ENCODE data around the gene TLR7. TPM values are rescaled to one million over a fixed set of nuclear protein-coding genes. Genes with fewer than 3 reads are reported as not detected.

The TLR7 gene
- total and polyA plus RNA-seq, 10 of the 15 experiments (the other 5 are each of a cell fraction or from before 2014, with no cell fraction given): 12.0 to 44.4 (median 22.6) TPM

- no peaks in the 10 kb centered on the region; the same call in 1 of the 3 replicates for H3K9me3 ChIP-seq (replicated peaks; ENCODE audit: control insufficient read depth, insufficient read depth, low read length)
- no peaks in the 10 kb centered on the region for H4K20me1 ChIP-seq (ENCODE audit: control insufficient read depth, insufficient read depth)
- ChIA-PET CTCF (interaction anchor here (1.7 kb wide), 1 partner anchor 25 kb away, joined by 5 read pairs; no protein-coding TSS in a partner anchor), POLR2A (no interaction called here), RAD21 (ENCODE audit: unreplicated experiment) (no interaction called here), SMC1A (ENCODE audit: uncharacterized antibody, unreplicated experiment) (no interaction called here)
- H3K4me1 ChIP-seq (ENCODE audit: control insufficient read depth, insufficient read depth, low read length): no peaks in the 10 kb centered on the region
- no peaks in the 10 kb centered on the region for H3K79me2 ChIP-seq (ENCODE audit: control insufficient read depth, insufficient read depth, low read length)
- intact Hi-C loops (cut with micrococcal nuclease; ENCODE audit: unreplicated experiment): no loop called here
- WGBS (ENCODE audit: insufficient coverage, insufficient replicate concordance, low lambda C conversion rate, missing lambda C conversion rate): 26% methylated on average over 8 of the region's 8 CpGs
- H2AFZ ChIP-seq (ENCODE audit: control insufficient read depth, low read depth, low read length): no peak overlapping the region
- no peak overlapping the region for H3K27ac ChIP-seq (ENCODE audit: control insufficient read depth, insufficient read depth)
- H3K27me3 ChIP-seq (replicated peaks in 1 of 2; ENCODE audit: control insufficient read depth in 2 of 2, insufficient read depth in 2 of 2, low read length in 1 of 2): no peaks in the 10 kb centered on the region; a peak in 1 of 4 replicates
- FAIRE-seq (no peak), ATAC-seq (no peak), DNase-seq (ENCODE audit: low read depth, low spot score) (no peak)
- no peak overlapping the region for H3K9ac ChIP-seq (ENCODE audit: control insufficient read depth, insufficient read depth, low read length)
- H3K36me3 ChIP-seq (ENCODE audit: control insufficient read depth in 2 of 2, insufficient read depth in 2 of 2, low read length in 1 of 2): no peaks in the 10 kb centered on the region
- no peak overlapping the region for H3K4me3 ChIP-seq
- TF ChIP-seq EED (IDR thresholded peaks at IDR 0.05; ENCODE audit: low read depth) (no peak), BACH1 (IDR thresholded peaks at IDR 0.05; ENCODE audit: borderline replicate concordance) (no peak), RUNX3 (IDR thresholded peaks at IDR 0.05; ENCODE audit: low read length) (no peak), WRNIP1 (IDR thresholded peaks at IDR 0.05; ENCODE audit: borderline replicate concordance, low read depth, low read length) (no peak), HDAC2 (IDR thresholded peaks at IDR 0.05) (no peak), LARP7 (IDR thresholded peaks at IDR 0.05) (no peak), NFXL1 (IDR thresholded peaks at IDR 0.05; ENCODE audit: borderline replicate concordance) (no peak), TBL1XR1 (IDR thresholded peaks at IDR 0.05; ENCODE audit: low read depth, low read length) (no peak), MEF2B (IDR thresholded peaks at IDR 0.05; ENCODE audit: partially characterized antibody, poor library complexity, severe bottlenecking) (no peak), CBX3 (IDR thresholded peaks at IDR 0.05; ENCODE audit: borderline replicate concordance, low read depth) (no peak), ZZZ3 (IDR thresholded peaks at IDR 0.05; ENCODE audit: control insufficient read depth, insufficient read length, low read depth) (no peak), SUZ12 (IDR thresholded peaks at IDR 0.05; ENCODE audit: unreplicated experiment) (no peak), MYB (IDR thresholded peaks at IDR 0.05; ENCODE audit: borderline replicate concordance, low read depth, low read length) (no peak), HDAC6 (IDR thresholded peaks at IDR 0.05; ENCODE audit: unreplicated experiment) (no peak), FOXK2 (IDR thresholded peaks at IDR 0.05) (no peak), RFX5 (IDR thresholded peaks at IDR 0.05; ENCODE audit: low read depth, low read length) (no peak)
- TF ChIP-seq, protein P1, sequence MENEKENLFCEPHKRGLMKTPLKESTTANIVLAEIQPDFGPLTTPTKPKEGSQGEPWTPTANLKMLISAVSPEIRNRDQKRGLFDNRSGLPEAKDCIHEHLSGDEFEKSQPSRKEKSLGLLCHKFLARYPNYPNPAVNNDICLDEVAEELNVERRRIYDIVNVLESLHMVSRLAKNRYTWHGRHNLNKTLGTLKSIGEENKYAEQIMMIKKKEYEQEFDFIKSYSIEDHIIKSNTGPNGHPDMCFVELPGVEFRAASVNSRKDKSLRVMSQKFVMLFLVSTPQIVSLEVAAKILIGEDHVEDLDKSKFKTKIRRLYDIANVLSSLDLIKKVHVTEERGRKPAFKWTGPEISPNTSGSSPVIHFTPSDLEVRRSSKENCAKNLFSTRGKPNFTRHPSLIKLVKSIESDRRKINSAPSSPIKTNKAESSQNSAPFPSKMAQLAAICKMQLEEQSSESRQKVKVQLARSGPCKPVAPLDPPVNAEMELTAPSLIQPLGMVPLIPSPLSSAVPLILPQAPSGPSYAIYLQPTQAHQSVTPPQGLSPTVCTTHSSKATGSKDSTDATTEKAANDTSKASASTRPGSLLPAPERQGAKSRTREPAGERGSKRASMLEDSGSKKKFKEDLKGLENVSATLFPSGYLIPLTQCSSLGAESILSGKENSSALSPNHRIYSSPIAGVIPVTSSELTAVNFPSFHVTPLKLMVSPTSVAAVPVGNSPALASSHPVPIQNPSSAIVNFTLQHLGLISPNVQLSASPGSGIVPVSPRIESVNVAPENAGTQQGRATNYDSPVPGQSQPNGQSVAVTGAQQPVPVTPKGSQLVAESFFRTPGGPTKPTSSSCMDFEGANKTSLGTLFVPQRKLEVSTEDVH (IDR thresholded peaks at IDR 0.05; ENCODE audit: low read depth, partially characterized antibody): no peak
- H3K4me2 ChIP-seq (ENCODE audit: control insufficient read depth, insufficient read depth): no peak overlapping the region
- in situ Hi-C loops (cut with MboI): loop anchor here (25.0 kb wide), 1 partner anchor 834 kb away; no protein-coding TSS in a partner anchor
- no TSS peak for BruUV-seq (replicated peaks)
These were observed 54.1 kb downstream of the TLR7 start for GRCh38 chrX:12920990-12921389.

Data from GM12878 (cell line).